VCaP (cell line): ENCODE measurements around the gene INHBC.

Experiments
- H3K27ac ChIP-seq: fragments of 450-650 bp; 2 replicates; pipeline ENCODE4 v1.5.1; 2017
- TF ChIP-seq, protein P1 (sequence below): fragments of 450-650 bp; conservative IDR thresholded peaks from 2 replicates; pipeline ENCODE4 v1.5.1; 2017; ENCODE audit warnings: mild to moderate bottlenecking, moderate library complexity

Gene INHBC

DNA sequence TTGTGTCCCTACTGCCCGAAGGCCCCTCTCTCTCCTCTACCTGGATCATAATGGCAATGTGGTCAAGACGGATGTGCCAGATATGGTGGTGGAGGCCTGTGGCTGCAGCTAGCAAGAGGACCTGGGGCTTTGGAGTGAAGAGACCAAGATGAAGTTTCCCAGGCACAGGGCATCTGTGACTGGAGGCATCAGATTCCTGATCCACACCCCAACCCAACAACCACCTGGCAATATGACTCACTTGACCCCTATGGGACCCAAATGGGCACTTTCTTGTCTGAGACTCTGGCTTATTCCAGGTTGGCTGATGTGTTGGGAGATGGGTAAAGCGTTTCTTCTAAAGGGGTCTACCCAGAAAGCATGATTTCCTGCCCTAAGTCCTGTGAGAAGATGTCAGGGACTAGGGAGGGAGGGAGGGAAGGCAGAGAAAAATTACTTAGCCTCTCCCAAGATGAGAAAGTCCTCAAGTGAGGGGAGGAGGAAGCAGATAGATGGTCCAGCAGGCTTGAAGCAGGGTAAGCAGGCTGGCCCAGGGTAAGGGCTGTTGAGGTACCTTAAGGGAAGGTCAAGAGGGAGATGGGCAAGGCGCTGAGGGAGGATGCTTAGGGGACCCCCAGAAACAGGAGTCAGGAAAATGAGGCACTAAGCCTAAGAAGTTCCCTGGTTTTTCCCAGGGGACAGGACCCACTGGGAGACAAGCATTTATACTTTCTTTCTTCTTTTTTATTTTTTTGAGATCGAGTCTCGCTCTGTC is 22.3 kb downstream of the INHBC start:
- TF ChIP-seq, protein P1, sequence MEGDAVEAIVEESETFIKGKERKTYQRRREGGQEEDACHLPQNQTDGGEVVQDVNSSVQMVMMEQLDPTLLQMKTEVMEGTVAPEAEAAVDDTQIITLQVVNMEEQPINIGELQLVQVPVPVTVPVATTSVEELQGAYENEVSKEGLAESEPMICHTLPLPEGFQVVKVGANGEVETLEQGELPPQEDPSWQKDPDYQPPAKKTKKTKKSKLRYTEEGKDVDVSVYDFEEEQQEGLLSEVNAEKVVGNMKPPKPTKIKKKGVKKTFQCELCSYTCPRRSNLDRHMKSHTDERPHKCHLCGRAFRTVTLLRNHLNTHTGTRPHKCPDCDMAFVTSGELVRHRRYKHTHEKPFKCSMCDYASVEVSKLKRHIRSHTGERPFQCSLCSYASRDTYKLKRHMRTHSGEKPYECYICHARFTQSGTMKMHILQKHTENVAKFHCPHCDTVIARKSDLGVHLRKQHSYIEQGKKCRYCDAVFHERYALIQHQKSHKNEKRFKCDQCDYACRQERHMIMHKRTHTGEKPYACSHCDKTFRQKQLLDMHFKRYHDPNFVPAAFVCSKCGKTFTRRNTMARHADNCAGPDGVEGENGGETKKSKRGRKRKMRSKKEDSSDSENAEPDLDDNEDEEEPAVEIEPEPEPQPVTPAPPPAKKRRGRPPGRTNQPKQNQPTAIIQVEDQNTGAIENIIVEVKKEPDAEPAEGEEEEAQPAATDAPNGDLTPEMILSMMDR: no peak
- H3K27ac ChIP-seq: no peak overlapping the region

DNA sequence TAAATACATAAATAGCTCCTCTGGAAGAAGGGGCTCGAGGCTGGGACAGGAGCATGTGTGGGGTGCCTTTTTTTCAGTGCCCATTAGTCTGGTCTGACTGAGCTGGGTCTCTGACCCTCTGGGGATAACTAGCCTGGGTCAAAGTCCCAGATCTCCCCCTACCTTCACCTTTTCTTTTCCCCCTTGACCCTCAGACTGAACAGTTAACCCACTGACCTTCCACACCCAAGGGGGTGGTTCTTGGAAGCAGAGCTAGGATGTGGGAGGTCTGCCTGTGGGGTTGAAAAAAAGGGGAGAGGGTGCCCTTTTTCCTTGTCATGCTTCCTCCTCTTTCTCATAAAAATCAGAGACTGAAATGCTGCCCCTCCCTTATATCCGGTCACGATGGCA is 24.1 kb downstream of the INHBC start:
- H3K27ac ChIP-seq: peak overlapping the region; percentile 75
- TF ChIP-seq, protein P1: no peak

DNA sequence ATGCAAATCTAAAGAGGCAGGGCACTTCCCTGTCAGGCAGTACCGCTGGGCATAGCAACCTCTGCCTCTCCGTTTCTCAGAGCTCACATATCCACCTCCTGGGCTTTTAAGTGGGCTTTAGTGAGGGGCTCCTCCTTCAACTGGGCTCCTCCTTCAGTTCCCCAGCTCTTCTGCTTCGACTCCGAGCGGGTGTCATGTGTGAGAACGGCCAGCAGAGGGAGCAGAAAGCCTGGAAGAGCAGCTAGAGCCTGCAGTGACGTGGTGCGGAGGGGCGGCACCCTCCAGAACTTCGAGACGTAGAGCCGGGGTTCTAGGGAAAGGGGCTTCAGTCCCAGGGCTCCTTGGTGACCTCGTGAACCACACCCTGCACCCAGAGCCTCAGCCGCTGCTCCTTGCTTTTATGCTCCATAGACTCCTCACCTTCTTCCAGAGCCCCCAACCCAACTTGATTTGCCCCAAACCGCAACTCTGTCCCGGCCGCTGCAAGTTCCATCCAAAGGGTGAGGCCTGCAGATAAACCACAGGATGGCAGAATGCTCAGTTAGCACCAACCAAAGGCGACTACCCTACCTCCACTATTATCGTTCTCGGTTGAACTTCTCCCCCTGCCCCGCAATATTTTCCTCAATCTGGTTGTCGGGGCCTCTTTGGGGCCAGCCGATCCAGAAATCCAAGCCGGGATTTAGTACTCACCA is 24.6 kb downstream of the INHBC start:
- peak overlapping the region; percentile 75 for H3K27ac ChIP-seq
- TF ChIP-seq, protein P1: peak; percentile 97

DNA sequence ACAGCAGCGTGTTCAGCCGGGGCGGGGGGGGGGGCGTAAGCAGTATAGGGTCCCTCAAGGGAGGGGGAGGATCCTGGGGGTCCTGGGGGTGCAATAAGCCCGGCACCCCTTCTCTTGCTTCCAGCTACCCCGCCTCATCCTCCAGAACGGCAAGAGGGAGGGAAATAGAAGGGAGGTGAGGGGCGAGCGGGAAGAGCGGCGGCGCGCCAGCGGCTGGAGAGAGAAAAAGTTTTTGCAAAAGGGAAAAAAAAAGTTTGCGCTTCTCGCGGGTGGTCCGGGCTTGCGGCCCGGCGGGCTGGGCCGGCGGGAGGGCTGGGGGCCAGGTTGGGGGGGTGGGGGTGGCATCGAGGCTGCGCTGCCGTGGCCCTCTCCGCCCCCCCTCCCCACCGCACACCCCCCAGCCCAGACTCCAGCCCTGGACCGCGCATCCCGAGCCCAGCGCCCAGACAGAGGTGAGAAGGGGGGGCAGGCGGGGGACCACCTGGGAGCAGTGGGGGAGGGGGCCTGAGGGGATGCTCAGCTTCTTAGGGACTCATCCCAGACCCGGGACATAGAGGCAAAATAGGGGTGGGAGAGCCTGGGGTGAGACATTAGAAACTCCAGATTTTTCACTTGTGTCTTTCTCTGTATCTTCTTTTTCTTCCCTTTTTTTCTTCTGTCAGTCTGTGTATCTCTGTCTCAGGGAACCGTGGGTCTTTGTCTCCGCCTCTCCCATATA is 25.3 kb downstream of the INHBC start, which contains the start of gene GLI1:
TSS of gene GLI1 (plus strand) at position 36 of the 718 bp plus-strand sequence. CDS start 3,907 bp downstream, outside the sequence.
- TF ChIP-seq, protein P1: no peak
- H3K27ac ChIP-seq: peak within 1 kb of the TSS; percentile 75

DNA sequence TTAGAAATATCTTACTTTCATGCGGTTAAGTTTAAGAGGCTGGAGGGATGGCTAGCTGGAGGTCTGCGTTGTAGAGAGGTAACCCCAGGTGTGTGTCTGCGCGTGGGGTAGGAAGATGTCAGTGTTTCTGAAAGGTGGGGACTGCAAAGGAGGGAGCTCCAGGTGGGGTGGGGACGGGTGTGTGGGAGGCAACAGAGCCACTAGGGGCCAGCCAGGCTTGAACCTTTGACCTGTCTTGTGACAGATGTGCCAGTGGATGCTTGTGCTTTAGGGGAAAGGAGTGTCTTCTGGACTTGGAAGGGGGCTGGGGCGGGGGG is 25.8 kb downstream of the INHBC start:
- TF ChIP-seq, protein P1: no peak
- no peak overlapping the region for H3K27ac ChIP-seq

DNA sequence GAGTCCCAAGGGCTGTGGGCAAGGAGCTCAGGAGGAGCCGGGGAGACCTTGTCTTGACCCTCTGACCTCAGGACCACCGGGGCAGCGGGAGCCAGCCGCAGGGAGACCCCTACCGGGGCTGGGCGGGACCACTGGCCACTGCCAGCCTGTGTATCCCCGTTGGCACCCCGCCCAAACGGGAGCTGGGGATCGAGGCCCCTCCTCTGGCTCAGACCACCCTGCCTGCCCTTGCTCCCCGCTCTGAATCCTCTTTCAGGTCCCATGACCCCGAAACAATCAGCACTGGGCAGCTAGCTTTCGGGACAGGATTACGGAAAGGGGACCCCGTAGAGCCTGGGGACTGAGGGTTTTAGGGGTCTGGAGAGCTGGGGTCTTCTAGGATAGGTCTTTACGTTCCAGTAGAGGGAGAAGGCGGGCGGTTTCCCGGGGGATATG is 26.3 kb downstream of the INHBC start:
- H3K27ac ChIP-seq: no peak overlapping the region
- TF ChIP-seq, protein P1: no peak

DNA sequence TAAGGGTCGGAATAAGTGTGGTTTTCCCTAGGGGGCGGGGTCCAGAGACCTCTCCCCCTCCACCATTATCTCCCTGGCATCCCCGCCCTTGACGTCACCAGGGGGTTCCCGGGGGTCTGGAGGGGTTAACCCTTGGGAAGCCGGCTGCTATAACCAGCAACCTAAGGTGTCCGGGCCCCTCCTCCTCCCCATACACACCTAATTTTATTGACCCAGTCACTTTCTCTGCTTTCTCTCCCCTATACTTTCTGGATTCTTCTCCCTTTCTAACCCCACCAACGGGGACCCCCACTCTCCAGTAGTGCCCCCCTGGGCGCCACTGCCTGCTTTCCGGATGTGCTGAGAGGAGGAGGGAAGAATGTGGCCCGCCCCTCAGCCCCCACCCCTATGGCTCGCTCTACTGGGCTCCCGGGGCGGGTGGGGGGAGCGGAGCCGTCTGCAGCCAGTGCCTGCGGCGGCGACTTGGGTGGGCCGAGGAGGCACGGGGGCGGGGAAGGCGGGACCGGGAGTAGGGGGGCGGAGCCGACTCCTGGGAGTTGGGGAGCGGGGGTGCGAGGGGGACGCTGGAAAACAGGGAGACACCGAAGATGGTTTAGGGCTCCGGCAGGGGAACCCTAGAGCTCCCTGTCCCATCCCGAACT is 26.8 kb downstream of the INHBC start:
- TF ChIP-seq, protein P1: no peak
- no peak overlapping the region; the same call in 1 of the 2 replicates for H3K27ac ChIP-seq
